AG04450 (cell line): ENCODE results near the gene ITGA7. TPM values are rescaled to one million over a fixed set of nuclear protein-coding genes. Genes with fewer than 3 reads are reported as not detected.

Source experiments
- CTCF ChIA-PET: fragments of 300-600, 350-600 bp; formaldehyde crosslinking; extraction: SDS; loops from one replicate; lab custom pipeline; 2022; ENCODE audit warnings: antibody characterized with exemption, inconsistent platforms; lab: Charles Lee
- POLR2A ChIA-PET: fragments of 350-600 bp; formaldehyde crosslinking; extraction: SDS; loops from one replicate; lab custom pipeline; 2021; ENCODE audit warnings: antibody characterized with exemption, inconsistent platforms; lab: Yijun Ruan, JAX
- DNase-seq: peaks from one replicate; pipeline ENCODE4 v3.0.0-alpha.2; 2011; ENCODE audit warnings: low read depth, low spot score
- H3K27ac ChIP-seq: one replicate; pipeline ENCODE4 v1.5.1; 2012; ENCODE audit warnings: low read depth, low read length, control low read depth
- H3K27me3 ChIP-seq: one replicate; pipeline ENCODE4 v1.6.0; 2012; ENCODE audit warnings: low read length; ENCODE audit not compliant: control insufficient read depth, insufficient read depth
- H3K4me3 ChIP-seq: 2 replicates; pipeline ENCODE4 v1.5.1; 2011; ENCODE audit warnings: mild to moderate bottlenecking, low read depth, low read length, control low read depth
- H3K9me3 ChIP-seq: 2 replicates; pipeline ENCODE4 v1.5.1; 2012; ENCODE audit warnings: low read length; ENCODE audit not compliant: control insufficient read depth, insufficient read depth
- polyA plus RNA-seq: library from polyadenylated mRNA; depleted of rRNA; stranded (reverse); fragments of >200 nt; gene quantifications from 2 replicates; pipeline ENCODE4 v1.2.3, GENCODE V29; 2011
- TF ChIP-seq, protein P1 (sequence below): IDR thresholded peaks from 2 replicates; pipeline ENCODE4 v1.5.1; 2011; ENCODE audit warnings: low read depth, low read length, control low read depth, inconsistent platforms

ITGA7 gene
- polyA plus RNA-seq, 1 experiment, result 9.1 TPM

DNA sequence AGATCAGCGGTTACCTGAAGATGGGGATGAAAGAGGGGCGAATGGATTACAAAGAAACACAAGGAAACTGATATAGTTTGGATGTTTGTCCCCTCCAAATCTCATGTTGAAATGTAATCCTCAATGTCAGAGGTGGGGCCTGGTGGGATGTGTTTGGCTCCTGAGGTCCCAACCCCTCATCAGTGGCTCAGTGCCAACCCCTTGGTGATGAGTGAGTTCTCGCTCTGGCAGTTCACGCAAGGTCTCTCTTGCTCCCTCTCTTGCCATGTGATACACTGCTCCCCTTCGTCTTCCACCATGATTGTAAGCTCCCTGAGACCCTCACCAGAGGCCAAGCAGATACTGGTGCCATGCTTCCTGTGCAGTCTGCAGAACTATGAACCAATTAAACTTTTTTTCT is 28.0 kb downstream of the ITGA7 start:
- no peak overlapping the region for H3K27ac ChIP-seq
- CTCF ChIA-PET, result no interaction called here
- peaks cover 14% of the 10 kb centered on the region for H3K27me3 ChIP-seq
- TF ChIP-seq, protein P1, sequence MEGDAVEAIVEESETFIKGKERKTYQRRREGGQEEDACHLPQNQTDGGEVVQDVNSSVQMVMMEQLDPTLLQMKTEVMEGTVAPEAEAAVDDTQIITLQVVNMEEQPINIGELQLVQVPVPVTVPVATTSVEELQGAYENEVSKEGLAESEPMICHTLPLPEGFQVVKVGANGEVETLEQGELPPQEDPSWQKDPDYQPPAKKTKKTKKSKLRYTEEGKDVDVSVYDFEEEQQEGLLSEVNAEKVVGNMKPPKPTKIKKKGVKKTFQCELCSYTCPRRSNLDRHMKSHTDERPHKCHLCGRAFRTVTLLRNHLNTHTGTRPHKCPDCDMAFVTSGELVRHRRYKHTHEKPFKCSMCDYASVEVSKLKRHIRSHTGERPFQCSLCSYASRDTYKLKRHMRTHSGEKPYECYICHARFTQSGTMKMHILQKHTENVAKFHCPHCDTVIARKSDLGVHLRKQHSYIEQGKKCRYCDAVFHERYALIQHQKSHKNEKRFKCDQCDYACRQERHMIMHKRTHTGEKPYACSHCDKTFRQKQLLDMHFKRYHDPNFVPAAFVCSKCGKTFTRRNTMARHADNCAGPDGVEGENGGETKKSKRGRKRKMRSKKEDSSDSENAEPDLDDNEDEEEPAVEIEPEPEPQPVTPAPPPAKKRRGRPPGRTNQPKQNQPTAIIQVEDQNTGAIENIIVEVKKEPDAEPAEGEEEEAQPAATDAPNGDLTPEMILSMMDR, result no peak
- no peak overlapping the region for H3K4me3 ChIP-seq
- DNase-seq, result no peak
- POLR2A ChIA-PET, result no interaction called here
- no peaks in the 10 kb centered on the region for H3K9me3 ChIP-seq

DNA sequence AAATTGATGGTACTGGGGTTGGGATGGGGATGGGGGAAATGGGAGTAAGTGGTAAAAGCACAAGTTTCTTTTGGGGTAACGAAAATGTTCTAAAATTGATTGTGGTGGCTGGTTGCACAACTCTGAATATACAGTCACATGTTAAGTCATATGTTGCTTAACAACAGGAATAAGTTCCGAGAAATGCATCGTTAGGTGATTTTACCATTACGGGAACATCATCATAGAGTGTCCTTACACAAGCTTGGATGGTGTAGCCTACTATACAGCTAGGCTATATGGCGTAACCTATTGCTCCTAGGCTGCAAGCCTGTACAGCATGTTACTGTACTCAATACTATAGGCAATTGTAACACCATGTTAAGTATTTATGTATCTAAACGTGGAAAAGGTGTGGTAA is 31.0 kb downstream of the ITGA7 start:
- H3K27me3 ChIP-seq, result peaks cover 10% of the 10 kb centered on the region
- POLR2A ChIA-PET, result no interaction called here
- no peak for DNase-seq
- TF ChIP-seq, protein P1, result no peak
- no peaks in the 10 kb centered on the region for H3K9me3 ChIP-seq
- H3K27ac ChIP-seq, result no peak overlapping the region
- H3K4me3 ChIP-seq, result no peak overlapping the region
- CTCF ChIA-PET, result interaction anchor here (1.1 kb wide), 1 partner anchor 21 kb away, joined by 9 read pairs; no protein-coding TSS in a partner anchor

DNA sequence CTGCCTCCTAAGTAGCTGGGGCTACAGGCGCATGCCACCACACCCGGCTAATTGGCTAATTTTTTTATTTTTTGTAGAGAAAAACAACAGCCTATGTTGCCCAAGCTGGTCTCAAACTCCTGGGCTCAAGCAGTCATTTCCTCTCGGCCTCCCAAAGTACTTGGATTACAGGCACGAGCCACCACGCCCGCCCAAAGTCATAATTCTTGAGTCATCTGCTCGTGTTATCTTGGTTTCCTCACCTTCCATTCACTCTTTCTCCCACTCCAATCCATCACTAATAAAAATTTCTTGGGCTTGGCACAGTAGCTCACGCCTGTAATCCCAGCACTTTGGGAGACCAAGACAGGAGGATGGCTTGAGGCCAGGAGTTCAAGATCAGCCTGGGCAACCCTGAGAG is 32.0 kb downstream of the ITGA7 start:
- TF ChIP-seq, protein P1, result no peak
- POLR2A ChIA-PET, result no interaction called here
- H3K4me3 ChIP-seq, result no peak overlapping the region
- H3K27me3 ChIP-seq, result peaks cover 12% of the 10 kb centered on the region
- no peaks in the 10 kb centered on the region for H3K9me3 ChIP-seq
- no peak for DNase-seq
- no peak overlapping the region for H3K27ac ChIP-seq
- CTCF ChIA-PET, result no interaction called here

DNA sequence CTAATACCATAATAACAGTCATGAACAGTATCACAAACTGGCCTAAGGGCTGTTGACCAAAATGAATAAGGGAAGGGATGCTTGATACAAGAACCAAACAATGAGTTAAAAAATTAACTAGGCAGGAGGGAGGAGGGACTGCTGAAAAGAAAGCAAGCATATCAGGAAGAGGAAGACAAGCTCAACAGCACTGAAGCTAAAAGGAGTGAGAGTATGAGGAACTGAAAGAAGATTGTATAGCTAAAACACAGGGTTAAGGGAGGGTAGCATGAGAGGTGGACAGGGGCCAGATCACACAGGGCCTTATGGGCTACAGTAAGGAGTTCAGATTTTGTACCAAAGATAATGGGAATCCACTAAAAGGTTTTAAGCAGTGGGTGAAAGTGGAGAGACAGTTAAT is 34.1 kb downstream of the ITGA7 start:
- H3K27me3 ChIP-seq, result peaks cover 12% of the 10 kb centered on the region
- no peak for DNase-seq
- TF ChIP-seq, protein P1, result no peak
- H3K9me3 ChIP-seq, result no peaks in the 10 kb centered on the region
- no peak overlapping the region for H3K4me3 ChIP-seq
- H3K27ac ChIP-seq, result no peak overlapping the region
- ChIA-PET CTCF (interaction anchor here (0.8 to 1.6 kb wide), 2 partner anchors 18 to 1466 kb away, joined by 3 to 9 read pairs; no protein-coding TSS in a partner anchor), POLR2A (no interaction called here)

DNA sequence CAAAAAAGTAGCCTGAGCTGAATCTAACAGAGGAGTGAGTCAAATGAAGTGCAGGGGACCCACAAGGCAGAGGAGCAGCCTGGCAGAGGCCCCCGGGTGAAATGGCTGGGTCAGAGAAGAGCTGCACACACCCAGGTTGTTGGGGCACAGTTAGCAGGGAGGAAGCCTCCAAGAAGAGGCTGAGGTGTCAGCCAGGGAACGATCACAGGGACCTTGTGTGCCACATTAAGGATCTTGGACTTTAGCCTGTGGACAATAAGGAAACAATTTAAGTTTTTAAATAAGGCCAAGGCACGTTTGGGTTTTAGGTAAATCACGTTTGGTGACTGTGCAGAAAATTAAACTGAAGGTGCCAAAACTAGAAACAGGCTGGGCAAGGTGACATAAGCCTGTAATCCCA is 36.0 kb downstream of the ITGA7 start:
- TF ChIP-seq, protein P1, result no peak
- CTCF ChIA-PET, result interaction anchor here (3.9 kb wide), 1 partner anchor 16 kb away, joined by 14 read pairs; no protein-coding TSS in a partner anchor
- POLR2A ChIA-PET, result no interaction called here
- Histone ChIP-seq H3K27me3 (peaks cover 12% of the 10 kb centered on the region), H3K4me3 (no peak overlapping the region), H3K27ac (no peak overlapping the region), H3K9me3 (no peaks in the 10 kb centered on the region)
- no peak for DNase-seq
